ENCODE measurements around the gene TMEM132D. TPM values are rescaled to one million over a fixed set of nuclear protein-coding genes. Genes with fewer than 3 reads are reported as not detected.

The TMEM132D gene
- total RNA-seq, 2 donors from 2014 or later: not detected

- H3K27me3 Mint-ChIP-seq: peaks cover 0 to 9% of the 10 kb centered on the region in 2 donors
- H3K36me3 Mint-ChIP-seq: no peaks in the 10 kb centered on the region
- H3K4me1 Mint-ChIP-seq (ENCODE audit: low read depth in 2 of 2): no peaks in the 10 kb centered on the region
- no peak overlapping the region for H3K27ac Mint-ChIP-seq
- ATAC-seq (no peak), DNase-seq (ENCODE audit: low spot score) (no peak)
- no peak overlapping the region for H3K4me3 Mint-ChIP-seq
- H3K9me3 Mint-ChIP-seq: no peaks in the 10 kb centered on the region
Observed at GRCh38 chr12:129779033-129779432, 124.8 kb downstream of the TMEM132D start.

DNA sequence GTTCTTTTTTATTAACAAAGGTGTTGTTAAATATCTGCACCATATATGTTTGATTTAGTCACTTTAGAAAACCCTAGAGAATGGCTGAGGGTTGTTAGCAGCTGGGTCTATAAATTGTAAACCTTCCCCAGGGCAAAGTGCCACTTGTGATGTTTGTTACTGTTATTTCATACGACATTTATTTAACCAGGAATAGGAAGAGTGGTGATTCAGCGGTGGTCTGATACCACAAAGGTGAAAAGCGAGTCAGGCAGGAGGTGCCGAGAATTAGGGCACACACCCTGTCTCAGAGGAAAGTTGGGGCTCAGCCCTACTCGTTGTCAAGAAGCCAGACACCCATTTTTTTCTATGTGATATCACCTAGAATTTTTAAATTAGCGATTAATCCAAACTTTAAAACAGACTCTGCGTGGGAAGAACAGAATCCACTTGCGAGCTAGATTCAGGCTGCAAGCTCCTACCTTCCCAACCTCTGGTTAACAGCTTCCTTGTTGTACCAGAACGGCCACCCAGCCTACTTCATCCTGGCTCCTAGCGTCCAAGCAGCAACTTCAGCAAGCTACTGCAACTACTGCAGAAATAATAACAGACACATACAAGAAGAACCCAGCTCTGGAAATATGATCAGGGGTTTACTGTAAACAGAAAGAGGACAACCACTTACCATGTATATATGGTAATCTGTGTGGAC, 126.7 kb downstream of the TMEM132D start:
- Mint-ChIP-seq H3K4me1 (ENCODE audit: low read depth in 2 of 2) (no peaks in the 10 kb centered on the region), H3K36me3 (no peaks in the 10 kb centered on the region), H3K9me3 (no peaks in the 10 kb centered on the region), H3K4me3 (no peak overlapping the region), H3K27ac (no peak overlapping the region), H3K27me3 (peaks cover 0 to 19% of the 10 kb centered on the region in 2 donors)
- no peak for ATAC-seq
- DNase-seq (ENCODE audit: low spot score): no peak

DNA sequence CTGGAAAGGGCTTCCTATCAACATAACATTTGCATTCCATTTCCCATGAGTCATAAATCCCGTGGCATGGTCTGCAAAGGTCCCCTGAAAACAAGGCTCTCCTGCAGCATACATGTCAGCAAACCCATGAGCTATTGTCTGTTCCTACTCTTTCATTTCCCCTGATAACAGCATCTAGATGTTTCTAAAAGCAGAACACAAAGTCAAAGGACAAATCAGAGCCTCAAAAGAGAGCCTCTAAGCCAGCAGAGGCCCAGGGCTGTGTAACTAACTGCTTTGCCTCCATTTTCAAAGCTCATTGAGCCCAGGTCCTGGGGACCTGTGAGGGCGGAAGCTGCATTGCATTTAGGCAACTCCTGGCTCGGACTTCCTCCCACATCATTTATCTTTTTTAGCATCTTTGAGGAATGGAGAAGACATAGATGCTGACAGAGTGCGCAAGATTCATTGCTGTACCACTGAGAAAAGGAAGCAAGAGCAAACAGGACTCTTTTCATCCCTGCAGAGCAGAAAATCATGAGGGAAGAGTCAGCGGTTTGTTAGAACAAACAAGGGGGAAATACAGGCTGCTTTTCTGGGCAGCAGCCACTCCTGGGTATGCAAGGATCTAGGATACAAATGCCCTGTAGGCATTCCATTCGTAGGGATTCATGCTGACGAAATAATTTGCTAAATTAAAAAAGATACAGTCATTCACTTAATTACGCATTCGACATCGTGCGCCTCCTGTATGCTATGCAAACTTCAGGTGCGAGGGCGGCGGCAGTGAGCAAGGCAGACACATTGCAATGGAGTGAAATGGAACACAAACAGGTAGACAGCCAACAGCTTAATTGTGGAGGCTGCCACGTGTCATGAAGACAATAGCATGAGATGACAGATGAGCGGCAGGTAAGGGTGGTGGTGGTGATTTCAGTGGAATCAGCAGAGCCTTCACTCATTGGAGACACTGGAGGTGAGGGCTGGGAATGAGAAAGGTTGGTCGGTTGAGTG, 131.0 kb downstream of the TMEM132D start:
- Mint-ChIP-seq H3K27ac (no peak overlapping the region), H3K36me3 (no peaks in the 10 kb centered on the region), H3K4me3 (no peak overlapping the region), H3K9me3 (no peaks in the 10 kb centered on the region), H3K27me3 (peaks cover 0 to 19% of the 10 kb centered on the region in 2 donors), H3K4me1 (ENCODE audit: low read depth in 2 of 2) (no peaks in the 10 kb centered on the region)
- no peak for DNase-seq (ENCODE audit: low spot score)
- ATAC-seq: no peak

DNA sequence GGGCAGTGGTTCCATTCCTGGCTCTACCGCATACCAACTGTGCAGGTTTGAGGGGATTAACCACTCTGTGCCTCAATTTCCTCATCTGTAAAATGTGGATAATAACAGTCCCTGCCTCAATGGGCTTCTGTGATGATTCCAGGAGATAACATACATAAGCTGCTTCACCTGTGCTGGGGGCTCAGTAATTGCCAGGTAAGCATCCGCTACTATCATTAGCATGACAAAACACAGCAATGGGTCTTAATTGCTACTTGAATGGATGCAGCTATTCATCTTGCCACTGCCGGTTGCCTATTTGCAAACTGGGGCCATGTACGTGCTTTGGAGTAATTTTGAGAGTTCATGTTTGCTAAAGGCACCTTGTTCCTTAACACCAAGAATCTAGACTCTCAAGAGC, 132.6 kb downstream of the TMEM132D start:
- Mint-ChIP-seq H3K4me3 (no peak overlapping the region), H3K9me3 (peaks cover 5% of the 10 kb centered on the region), H3K27ac (no peak overlapping the region), H3K27me3 (peaks cover 6 to 27% of the 10 kb centered on the region in 2 donors), H3K4me1 (ENCODE audit: low read depth in 2 of 2) (no peaks in the 10 kb centered on the region), H3K36me3 (no peaks in the 10 kb centered on the region)
- ATAC-seq: no peak
- DNase-seq (ENCODE audit: low spot score): no peak

DNA sequence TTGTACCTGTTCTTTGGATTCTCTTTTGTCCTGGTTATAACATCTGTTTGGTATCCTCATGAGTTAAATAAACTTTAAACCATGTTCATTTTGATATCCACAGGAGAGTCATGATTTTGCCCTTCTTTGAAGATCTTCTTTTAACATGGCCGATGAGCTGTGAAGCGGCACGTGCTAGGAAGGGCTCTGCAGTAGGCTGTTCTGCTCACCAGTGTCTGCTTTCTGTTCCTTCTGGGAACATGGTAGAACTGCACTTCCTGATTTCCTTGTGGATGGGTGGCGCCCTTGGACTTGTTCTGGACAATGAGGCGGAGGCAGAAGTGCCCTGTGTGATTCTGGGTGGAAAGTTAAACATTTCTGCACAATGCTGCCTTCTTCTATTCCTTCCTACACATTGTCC, 138.1 kb downstream of the TMEM132D start:
- Mint-ChIP-seq H3K9me3 (peaks cover 17% of the 10 kb centered on the region), H3K27me3 (peaks cover 16% of the 10 kb centered on the region in 2 donors), H3K36me3 (peaks cover 7% of the 10 kb centered on the region), H3K27ac (no peak overlapping the region), H3K4me1 (ENCODE audit: low read depth in 2 of 2) (no peaks in the 10 kb centered on the region), H3K4me3 (no peak overlapping the region)
- ATAC-seq: no peak
- DNase-seq (ENCODE audit: low spot score): no peak

DNA sequence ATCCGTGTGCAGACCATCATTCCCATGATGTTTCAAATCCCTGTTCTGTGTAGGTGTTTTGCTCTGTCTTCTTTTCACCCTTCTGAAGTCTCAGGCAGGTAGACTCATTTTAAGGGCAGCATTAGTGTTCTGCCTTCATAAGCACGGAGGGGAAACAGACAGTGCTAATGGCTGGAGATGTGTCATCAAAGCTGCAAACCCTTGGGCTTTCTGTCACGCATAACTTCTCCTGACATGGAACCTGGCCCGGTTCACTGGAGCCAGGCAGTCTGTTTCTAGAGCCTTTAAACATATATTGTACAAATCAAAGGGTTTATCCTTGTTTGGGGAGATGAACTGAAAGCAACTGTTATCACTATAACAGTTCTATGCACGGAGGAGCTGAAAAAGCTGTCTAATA, 141.4 kb downstream of the TMEM132D start:
- peaks cover 14% of the 10 kb centered on the region for H3K9me3 Mint-ChIP-seq
- H3K27me3 Mint-ChIP-seq: peaks cover 13% of the 10 kb centered on the region in 2 donors
- no peaks in the 10 kb centered on the region for H3K4me1 Mint-ChIP-seq (ENCODE audit: low read depth in 2 of 2)
- H3K4me3 Mint-ChIP-seq: no peak overlapping the region
- peaks cover 7% of the 10 kb centered on the region for H3K36me3 Mint-ChIP-seq
- DNase-seq (ENCODE audit: low spot score) (no peak), ATAC-seq (no peak)
- H3K27ac Mint-ChIP-seq: no peak overlapping the region

- Mint-ChIP-seq H3K27me3 (peaks cover 0 to 2% of the 10 kb centered on the region in 2 donors), H3K4me1 (ENCODE audit: low read depth in 2 of 2) (no peaks in the 10 kb centered on the region), H3K36me3 (no peaks in the 10 kb centered on the region), H3K9me3 (peaks cover 3% of the 10 kb centered on the region), H3K27ac (no peak overlapping the region), H3K4me3 (no peak overlapping the region)
- DNase-seq (ENCODE audit: low spot score): no peak
- ATAC-seq: no peak
Observed at GRCh38 chr12:129753586-129753985, 150.2 kb downstream of the TMEM132D start.

GRCh38 chr12:129750421-129750820, 153.4 kb downstream of the TMEM132D start:
- Mint-ChIP-seq H3K4me1 (ENCODE audit: low read depth in 2 of 2) (no peaks in the 10 kb centered on the region), H3K27ac (no peak overlapping the region), H3K9me3 (peaks cover 3% of the 10 kb centered on the region), H3K27me3 (peaks cover 0 to 2% of the 10 kb centered on the region in 2 donors), H3K36me3 (no peaks in the 10 kb centered on the region), H3K4me3 (no peak overlapping the region)
- no peak for ATAC-seq
- no peak for DNase-seq (ENCODE audit: low spot score)

- H3K4me3 Mint-ChIP-seq: no peak overlapping the region
- no peak overlapping the region for H3K27ac Mint-ChIP-seq
- no peaks in the 10 kb centered on the region for H3K36me3 Mint-ChIP-seq
- no peaks in the 10 kb centered on the region for H3K4me1 Mint-ChIP-seq (ENCODE audit: low read depth in 2 of 2)
- DNase-seq (ENCODE audit: low spot score): no peak
- ATAC-seq: no peak
- H3K9me3 Mint-ChIP-seq: no peaks in the 10 kb centered on the region
- no peaks in the 10 kb centered on the region for H3K27me3 Mint-ChIP-seq
Observed at GRCh38 chr12:129746318-129746717, 157.5 kb downstream of the TMEM132D start.

GRCh38 chr12:129729170-129729569, 174.7 kb downstream of the TMEM132D start:
- Mint-ChIP-seq H3K36me3 (no peaks in the 10 kb centered on the region), H3K4me3 (no peak overlapping the region), H3K4me1 (ENCODE audit: low read depth in 2 of 2) (no peaks in the 10 kb centered on the region), H3K27me3 (peaks cover 3 to 4% of the 10 kb centered on the region in 2 donors), H3K27ac (no peak overlapping the region), H3K9me3 (peaks cover 13% of the 10 kb centered on the region)
- no peak for DNase-seq (ENCODE audit: low spot score)
- ATAC-seq: no peak

DNA sequence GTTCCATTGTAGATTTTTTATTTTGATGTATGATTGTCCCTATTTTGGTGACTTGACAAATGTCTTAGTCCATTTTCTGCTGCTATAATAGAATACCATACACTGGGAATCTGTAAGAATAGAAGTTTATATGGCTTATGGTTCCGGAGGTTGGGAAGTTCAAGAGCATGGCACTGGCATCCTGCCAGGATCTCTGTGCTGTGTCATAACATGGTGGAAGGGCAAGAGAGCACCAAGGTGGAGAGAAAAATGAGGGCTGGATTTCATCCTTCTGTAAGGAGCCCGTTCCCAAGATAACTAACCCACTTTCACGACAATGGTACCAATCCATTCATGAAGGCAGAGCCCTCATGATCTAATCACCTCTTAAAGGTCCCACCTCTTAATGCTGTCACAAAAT, 176.7 kb downstream of the TMEM132D start:
- Mint-ChIP-seq H3K4me1 (ENCODE audit: low read depth in 2 of 2) (no peaks in the 10 kb centered on the region), H3K27ac (no peak overlapping the region), H3K9me3 (peaks cover 19% of the 10 kb centered on the region), H3K4me3 (no peak overlapping the region), H3K36me3 (no peaks in the 10 kb centered on the region), H3K27me3 (peaks cover 3 to 12% of the 10 kb centered on the region in 2 donors)
- ATAC-seq (no peak), DNase-seq (ENCODE audit: low spot score) (no peak)

GRCh38 chr12:129723260-129723659, 180.6 kb downstream of the TMEM132D start:
- Mint-ChIP-seq H3K27ac (no peak overlapping the region), H3K36me3 (no peaks in the 10 kb centered on the region), H3K9me3 (peaks cover 11% of the 10 kb centered on the region), H3K27me3 (peaks cover 0 to 12% of the 10 kb centered on the region in 2 donors), H3K4me3 (no peak overlapping the region), H3K4me1 (ENCODE audit: low read depth in 2 of 2) (no peaks in the 10 kb centered on the region)
- DNase-seq (ENCODE audit: low spot score) (no peak), ATAC-seq (no peak)

- DNase-seq (ENCODE audit: low spot score) (no peak), ATAC-seq (no peak)
- no peaks in the 10 kb centered on the region for H3K36me3 Mint-ChIP-seq
- peaks cover 6% of the 10 kb centered on the region for H3K9me3 Mint-ChIP-seq
- no peaks in the 10 kb centered on the region for H3K4me1 Mint-ChIP-seq (ENCODE audit: low read depth in 2 of 2)
- H3K4me3 Mint-ChIP-seq: no peak overlapping the region
- H3K27me3 Mint-ChIP-seq: peaks cover 0 to 7% of the 10 kb centered on the region in 2 donors
- no peak overlapping the region for H3K27ac Mint-ChIP-seq
Observed at GRCh38 chr12:129720618-129721017, 183.2 kb downstream of the TMEM132D start.

DNA sequence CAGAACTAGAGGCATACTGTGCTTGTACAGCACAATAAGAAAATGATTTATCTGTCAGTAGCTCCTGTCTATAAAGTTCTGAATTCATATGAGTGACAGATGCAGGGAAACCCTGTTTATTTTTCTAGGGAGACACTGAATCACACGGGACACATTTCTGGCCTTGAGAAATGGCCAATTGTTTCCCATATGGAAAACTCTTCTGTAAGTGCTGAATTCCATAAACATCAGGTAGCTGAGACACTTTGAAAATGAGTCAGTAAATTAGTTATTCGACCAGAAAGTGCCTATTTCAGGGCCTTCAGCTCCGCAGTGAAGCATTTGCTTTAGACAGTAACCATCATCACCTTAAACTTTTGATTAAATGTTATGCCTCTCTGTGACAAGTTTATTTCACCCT, 184.4 kb downstream of the TMEM132D start:
- DNase-seq (ENCODE audit: low spot score): no peak
- Mint-ChIP-seq H3K27me3 (peaks cover 0 to 7% of the 10 kb centered on the region in 2 donors), H3K27ac (no peak overlapping the region), H3K9me3 (peaks cover 6% of the 10 kb centered on the region), H3K4me1 (ENCODE audit: low read depth in 2 of 2) (no peaks in the 10 kb centered on the region), H3K4me3 (no peak overlapping the region), H3K36me3 (no peaks in the 10 kb centered on the region)
- no peak for ATAC-seq

Measured in natural killer cell treated with Interleukin-12 subunit alpha and Interleukin-12 subunit beta and Interleukin-15 and Interleukin-18, amount 100 ng/mL, for 72 hours (primary cell).